H1 (cell line): ENCODE results near the gene OR2H2. TPM values are rescaled to one million over a fixed set of nuclear protein-coding genes. Genes with fewer than 3 reads are reported as not detected.
A peak's percentile ranks its signal among the peaks of the same experiment; 100 is the strongest.

Experiments used
- CTCF ChIA-PET: fragments of 300-600 bp; sonication (Branson Sonifier 250); formaldehyde crosslinking; loops from one replicate; lab custom pipeline; 2021; ENCODE audit not compliant: partially characterized antibody; lab: Charles Lee
- POLR2A ChIA-PET: fragments of 300-600 bp; sonication (Branson Sonifier 250); formaldehyde crosslinking; loops from one replicate; lab custom pipeline; 2021; ENCODE audit warnings: inconsistent platforms; ENCODE audit not compliant: partially characterized antibody; lab: Charles Lee
- DNase-seq, 2 experiments: peaks; one replicate each; pipeline versions ENCODE4 v3.0.0 to v3.0.0-alpha.2; 2010 to 2022; ENCODE audit warnings: low spot score in 2 of 2, low read depth in 1 of 2, mixed read lengths in 1 of 2
- FAIRE-seq: peaks from 2 replicates; lab custom pipeline; 2011; peaks lifted over from hg19 to GRCh38; lab: Jason Lieb, UNC
- H2AFZ ChIP-seq: 2 replicates; pipeline ENCODE4 v1.8.1; 2012; ENCODE audit warnings: low read length, inconsistent platforms
- H2AK5ac ChIP-seq: 2 replicates; pipeline ENCODE4 v1.6.1; 2013; ENCODE audit warnings: low read depth, low read length
- H2BK120ac ChIP-seq: replicated peaks from 2 replicates; pipeline ENCODE3; 2013; ENCODE audit warnings: low read depth, low read length, inconsistent platforms
- H2BK12ac ChIP-seq: 2 replicates; pipeline ENCODE4 v1.6.1; 2013; ENCODE audit warnings: low read depth, low read length
- H2BK15ac ChIP-seq: 2 replicates; pipeline ENCODE4 v1.6.1; 2013; ENCODE audit warnings: low read length
- H2BK20ac ChIP-seq: 2 replicates; pipeline ENCODE4 v1.6.1; 2013; ENCODE audit warnings: low read length
- H2BK5ac ChIP-seq: 2 replicates; pipeline ENCODE4 v1.6.1; 2013; ENCODE audit warnings: low read depth, low read length
- H3K14ac ChIP-seq: 2 replicates; pipeline ENCODE4 v1.6.1; 2013; ENCODE audit warnings: inconsistent platforms; ENCODE audit not compliant: insufficient read length
- H3K18ac ChIP-seq: 2 replicates; pipeline ENCODE4 v1.6.1; 2013; ENCODE audit warnings: low read length; ENCODE audit errors: extremely low read depth
- H3K23ac ChIP-seq: 2 replicates; pipeline ENCODE4 v1.6.1; 2013; ENCODE audit warnings: inconsistent platforms; ENCODE audit not compliant: insufficient read length
- H3K23me2 ChIP-seq: 2 replicates; pipeline ENCODE4 v1.6.1; 2013; ENCODE audit warnings: low read depth, low read length
- H3K27ac ChIP-seq: 2 replicates; pipeline ENCODE4 v1.6.1; 2011; ENCODE audit warnings: low read depth, low read length, inconsistent platforms
- H3K27me3 ChIP-seq, 4 experiments: replicated peaks in 1 of 4; 1 replicate in 1 of 4; 2 replicates in 3 of 4; pipeline versions ENCODE4 v1.6.1 to v1.8.1; 2011 to 2013; ENCODE audit warnings: low read length in 3 of 4, mild to moderate bottlenecking in 3 of 4, inconsistent platforms in 2 of 4, mixed read lengths in 2 of 4, moderate library complexity in 1 of 4; ENCODE audit not compliant: control insufficient read depth in 3 of 4, insufficient read depth in 3 of 4; ENCODE audit errors: extremely low read depth in 1 of 4
- H3K36me3 ChIP-seq, 4 experiments: 2 replicates each; pipeline versions ENCODE4 v1.6.1 to v1.8.1; 2011 to 2013; ENCODE audit warnings: mild to moderate bottlenecking in 4 of 4, low read length in 3 of 4, moderate library complexity in 2 of 4, control low read depth in 1 of 4, inconsistent platforms in 1 of 4; ENCODE audit not compliant: insufficient read depth in 4 of 4, control insufficient read depth in 2 of 4
- H3K4ac ChIP-seq: replicated peaks from 2 replicates; pipeline ENCODE3; 2013; ENCODE audit warnings: low read length, low read depth, mixed read lengths, inconsistent platforms; ENCODE audit not compliant: insufficient read length
- H3K4me1 ChIP-seq, 4 experiments: replicated peaks in 1 of 4; 1 replicate in 1 of 4; 2 replicates in 3 of 4; pipeline versions ENCODE4 v1.6.1 to v1.8.1; 2011 to 2013; ENCODE audit warnings: low read length in 3 of 4, inconsistent platforms in 2 of 4, mixed read lengths in 1 of 4; ENCODE audit not compliant: insufficient read depth in 4 of 4, control insufficient read depth in 3 of 4
- H3K4me2 ChIP-seq, 2 experiments: 2 replicates each; pipeline versions ENCODE4 v1.6.1 to v1.8.1; 2011 to 2013; ENCODE audit warnings: low read depth in 2 of 2, low read length in 2 of 2, control low read depth in 1 of 2, inconsistent platforms in 1 of 2, mild to moderate bottlenecking in 1 of 2; ENCODE audit not compliant: insufficient read depth in 1 of 2
- H3K4me3 ChIP-seq, 4 experiments: fragments of 200-600, 300-600 bp in 1 of 4; sonication (generic), shearing (Covaris generic), sonication (Bioruptor Twin) in 1 of 4; 2 replicates each; pipeline versions ENCODE4 v1.5.1 to v1.8.1; 2011 to 2016; ENCODE audit warnings: low read length in 4 of 4, low read depth in 3 of 4, control low read depth in 2 of 4, inconsistent platforms in 2 of 4, mild to moderate bottlenecking in 2 of 4, mixed read lengths in 1 of 4, moderate library complexity in 1 of 4; ENCODE audit not compliant: insufficient read depth in 2 of 4; ENCODE audit errors: extremely low read depth in 1 of 4
- H3K56ac ChIP-seq: replicated peaks from 2 replicates; pipeline ENCODE3; 2013; ENCODE audit warnings: low read depth, mild to moderate bottlenecking, mixed read lengths, low read length, inconsistent platforms; ENCODE audit not compliant: insufficient read length
- H3K79me1 ChIP-seq: 2 replicates; pipeline ENCODE4 v1.6.1; 2013; ENCODE audit warnings: low read depth, low read length, control low read depth
- H3K79me2 ChIP-seq, 2 experiments: 2 replicates each; pipeline versions ENCODE4 v1.6.1 to v1.8.1; 2012 to 2013; ENCODE audit warnings: low read length in 2 of 2, mild to moderate bottlenecking in 2 of 2, inconsistent platforms in 1 of 2; ENCODE audit not compliant: insufficient read depth in 2 of 2, control insufficient read depth in 1 of 2
- H3K9ac ChIP-seq, 4 experiments: replicated peaks in 1 of 4; 1 replicate in 1 of 4; 2 replicates in 3 of 4; pipeline versions ENCODE4 v1.6.1 to v1.8.1; 2011 to 2013; ENCODE audit warnings: low read depth in 3 of 4, low read length in 3 of 4, control low read depth in 2 of 4, mild to moderate bottlenecking in 2 of 4, moderate library complexity in 2 of 4, inconsistent platforms in 1 of 4; ENCODE audit errors: extremely low read depth in 1 of 4
- H3K9me3 ChIP-seq, 2 experiments: 2 replicates each; pipeline versions ENCODE4 v1.6.1 to v1.8.1; 2012 to 2013; ENCODE audit warnings: mild to moderate bottlenecking in 2 of 2, moderate library complexity in 2 of 2, control low read depth in 1 of 2, inconsistent platforms in 1 of 2, low read depth in 1 of 2, low read length in 1 of 2, mixed read lengths in 1 of 2; ENCODE audit not compliant: insufficient read depth in 2 of 2
- H4K20me1 ChIP-seq, 2 experiments: replicated peaks in 1 of 2; 2 replicates each; pipeline versions ENCODE3 to v1.8.1; 2011 to 2013; ENCODE audit warnings: inconsistent platforms in 2 of 2, low read length in 2 of 2, mild to moderate bottlenecking in 1 of 2; ENCODE audit not compliant: insufficient read depth in 2 of 2, control insufficient read depth in 1 of 2
- H4K5ac ChIP-seq: 2 replicates; pipeline ENCODE4 v1.6.1; 2013; ENCODE audit warnings: low read length, low read depth, mixed read lengths, inconsistent platforms; ENCODE audit not compliant: insufficient read length
- H4K8ac ChIP-seq: 2 replicates; pipeline ENCODE4 v1.8.0; 2013; ENCODE audit warnings: mild to moderate bottlenecking, moderate library complexity, low read length, inconsistent platforms; ENCODE audit not compliant: insufficient read depth; ENCODE audit errors: extremely low read depth
- H4K91ac ChIP-seq: replicated peaks from 2 replicates; pipeline ENCODE3; 2013; ENCODE audit warnings: low read length, mixed read lengths, inconsistent platforms; ENCODE audit not compliant: insufficient read length
- CHD1 ChIP-seq: IDR thresholded peaks from 2 replicates; pipeline ENCODE4 v1.6.1; 2012; ENCODE audit warnings: low read depth, low read length, improper control_type of control experiment
- POLR2A ChIP-seq, 2 experiments: IDR thresholded peaks; 1 replicate in 1 of 2; 2 replicates in 1 of 2; pipeline ENCODE4 v1.6.1; 2011; ENCODE audit warnings: low read depth in 2 of 2, low read length in 2 of 2, mild to moderate bottlenecking in 2 of 2; ENCODE audit errors: control extremely low read depth in 1 of 2
- WGBS, 2 experiments: shearing (Covaris generic) in 1 of 2; methylation state at CpG; one replicate each; pipeline versions ENCODE4 v1.1.6 to v1.1.7; 2013 to 2015; ENCODE audit warnings: low lambda C conversion rate in 2 of 2, mixed read lengths in 2 of 2, inconsistent platforms in 1 of 2, low coverage in 1 of 2, missing lambda C conversion rate in 1 of 2; ENCODE audit not compliant: insufficient replicate concordance in 2 of 2, insufficient coverage in 1 of 2, insufficient read length in 1 of 2; ENCODE audit errors: extremely low coverage in 1 of 2, missing lambda C conversion rate in 1 of 2; 5-methylcytosine and 5-hydroxymethylcytosine counted together
- polyA plus RNA-seq, 7 experiments: library from polyadenylated mRNA; depleted of rRNA in 3 of 7; stranded (reverse) in 5 of 7; unstranded in 2 of 7; fragments of >200 nt in 5 of 7; fragments of 200-250 nt in 2 of 7; gene quantifications; 1 replicate in 5 of 7; 2 replicates in 1 of 7; 4 replicates in 1 of 7; pipeline versions ENCODE4 v1.2.1 to v1.2.3, GENCODE V29; 2011 to 2013; ENCODE audit warnings: missing spikeins in 2 of 7, mixed read lengths in 2 of 7
- total RNA-seq: library from RNA; stranded (reverse); fragmentation: NEBNext Ultra II Directional; extraction: Animal tissue kit (Norgen Biotek cat#: 25700); gene quantifications from 2 replicates; pipeline ENCODE4 v1.2.1, GENCODE V29; 2021

The OR2H2 gene
- total and polyA plus RNA-seq, 2 of the 8 experiments (the other 6 are each of a cell fraction or from before 2014, with no cell fraction given), result not detected

DNA sequence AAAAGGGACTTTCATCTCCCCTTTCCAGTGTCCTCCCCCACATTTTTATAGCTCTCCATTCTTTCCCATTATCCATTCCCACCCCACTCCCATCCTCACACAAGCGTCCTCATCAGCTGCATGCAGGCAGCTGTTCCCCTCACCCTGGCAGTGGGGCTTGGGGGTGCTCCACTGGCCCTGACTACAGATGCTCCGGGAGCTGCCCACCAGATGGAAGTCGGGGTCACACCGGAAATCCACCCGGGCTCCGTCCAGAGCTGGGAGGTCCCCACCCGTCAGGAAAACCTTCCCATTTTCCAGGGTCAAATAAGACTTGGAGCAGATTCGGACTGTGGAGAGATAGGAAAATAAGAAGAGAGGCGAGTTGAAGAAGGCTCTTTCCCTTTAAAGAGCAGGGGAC lies 45.4 kb downstream of the OR2H2 start:
- no peak overlapping the region for H2BK5ac ChIP-seq
- no peak overlapping the region for H3K27ac ChIP-seq
- no peak overlapping the region for H2AK5ac ChIP-seq
- no peak for FAIRE-seq
- peaks cover 12 to 62% of the 10 kb centered on the region in 2 experiments for H3K79me2 ChIP-seq
- H2BK20ac ChIP-seq, result 0 out of 2 replicates have a peak overlapping the region, but pooled peaks have one; percentile 32
- H3K18ac ChIP-seq, result no peak overlapping the region
- peak overlapping the region; percentile 40 for H4K91ac ChIP-seq
- CTCF ChIA-PET, result interaction anchor here (0.6 to 33.1 kb wide), 9 partner anchors 9 to 69 kb away, joined by 3 to 658 read pairs (median 3); partner anchors contain the start of gene MOG
- H3K56ac ChIP-seq, result no peak overlapping the region
- no peak overlapping the region for H2BK12ac ChIP-seq
- H3K9me3 ChIP-seq, result no peaks in the 10 kb centered on the region
- no peaks in the 10 kb centered on the region; a peak in 1 of 8 replicates for H3K36me3 ChIP-seq
- peaks cover 0 to 14% of the 10 kb centered on the region in 2 experiments for H4K20me1 ChIP-seq
- peaks cover 48% of the 10 kb centered on the region for H3K23me2 ChIP-seq
- H2AFZ ChIP-seq, result no peak overlapping the region
- no peaks in the 10 kb centered on the region for H3K27me3 ChIP-seq
- H3K4me2 ChIP-seq, result peak overlapping the region; percentile 93
- no peak overlapping the region for H2BK15ac ChIP-seq
- DNase-seq, result no peak
- no peak overlapping the region for H4K5ac ChIP-seq
- H3K14ac ChIP-seq, result no peak overlapping the region
- no peak overlapping the region; a peak in 1 of 7 replicates for H3K9ac ChIP-seq
- peak overlapping the region; percentile 67 to 84 (median 70); a peak in 6 of 8 replicates for H3K4me3 ChIP-seq
- POLR2A ChIA-PET, result interaction anchor here (0.6 to 5.3 kb wide), 6 partner anchors 10 to 127 kb away, joined by 3 to 33 read pairs (median 4); no protein-coding TSS in a partner anchor
- H2BK120ac ChIP-seq, result no peak overlapping the region
- H3K4me1 ChIP-seq, result peaks cover 10 to 35% (median 24%) of the 10 kb centered on the region in 4 experiments
- H3K23ac ChIP-seq, result no peak overlapping the region
- no peak overlapping the region for H4K8ac ChIP-seq
- no peak for TF ChIP-seq CHD1
- no peak for TF ChIP-seq POLR2A (IDR thresholded peaks at IDR 0.05; ENCODE audit: control extremely low read depth in 1 of 2, low read depth in 2 of 2, low read length in 2 of 2)
- TF ChIP-seq, all 59 proteins: peak for 0
- Histone ChIP-seq H3K4ac (no peak overlapping the region), H3K79me1 (peaks cover 10% of the 10 kb centered on the region)
- 55% methylated on average over 9 of the region's 9 CpGs; no CpG with 5 or more reads in 1 of the 2 experiments for WGBS, 2 experiments
